ENCODE data around the gene NOS3.

GRCh38 chr7:150945171-150945852 is 45.5 kb upstream of the NOS3 start:
- TF ChIP-seq GRHL1 (CRISPR knock-in tag; conservative IDR thresholded peaks at IDR 0.05) (no peak), ZNF746 (CRISPR knock-in tag; IDR thresholded peaks at IDR 0.05) (no peak), ATF2 (CRISPR knock-in tag; IDR thresholded peaks at IDR 0.05) (no peak), CEBPB (IDR thresholded peaks at IDR 0.05; ENCODE audit: borderline replicate concordance, low read depth, low read length) (no peak), JUN (CRISPR knock-in tag; IDR thresholded peaks at IDR 0.05) (no peak), POLR2AphosphoS5 (IDR thresholded peaks at IDR 0.05; ENCODE audit: low read depth, low read length) (no peak), ZNF280B (CRISPR knock-in tag; IDR thresholded peaks at IDR 0.05; ENCODE audit: borderline replicate concordance) (no peak)
